ENCODE data around the gene ARSG. TPM values are rescaled to one million over a fixed set of nuclear protein-coding genes. Genes with fewer than 3 reads are reported as not detected.
A peak's percentile ranks its signal among the peaks of the same experiment; 100 is the strongest.

The ARSG gene
- total and polyA plus RNA-seq, 2 of the 4 experiments (the other 2 are of a cell fraction), result 2.9 to 3.0 TPM

DNA sequence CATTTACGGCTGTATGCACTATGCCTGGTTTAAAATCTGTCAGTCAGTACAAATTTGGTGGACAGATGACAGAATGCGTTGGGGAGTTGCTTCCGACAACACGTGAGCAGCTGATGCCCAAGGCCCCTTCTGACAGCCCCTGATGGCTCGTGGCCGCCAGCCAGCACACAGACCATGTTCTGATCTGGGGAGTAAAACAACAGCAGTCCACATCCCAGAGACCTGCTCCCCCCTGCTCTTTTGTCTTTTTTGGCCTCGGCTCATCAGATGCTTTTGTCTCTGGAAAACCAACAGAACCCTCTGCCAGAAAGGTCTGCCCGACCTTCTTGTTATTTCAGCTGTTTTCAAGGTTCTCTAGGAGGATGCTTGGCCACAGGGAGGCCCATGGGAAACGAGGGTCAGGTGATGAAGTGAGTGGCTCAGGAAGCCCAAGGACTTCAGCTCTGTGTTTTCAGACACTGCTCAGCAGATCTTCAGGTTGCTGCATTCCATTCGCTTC lies 10.8 kb downstream of the ARSG start:
- no peak overlapping the region for H3K9ac ChIP-seq (ENCODE audit: low read depth, low read length)
- H2BK120ac ChIP-seq (ENCODE audit: low read depth, low read length), result no peak overlapping the region
- H3K9me3 ChIP-seq (ENCODE audit: control insufficient read depth, insufficient read depth, low read length), result no peaks in the 10 kb centered on the region; the same call in 1 of the 2 replicates
- no TSS peak for BruUV-seq (replicated peaks)
- no peak overlapping the region for H3K27ac ChIP-seq (ENCODE audit: insufficient read depth, low read length)
- no peak overlapping the region for H3K4ac ChIP-seq (ENCODE audit: low read depth, low read length)
- no peaks in the 10 kb centered on the region for H3K36me3 ChIP-seq (ENCODE audit: control insufficient read depth, insufficient read depth, low read length)
- no peak overlapping the region for H2BK15ac ChIP-seq (ENCODE audit: low read depth, low read length)
- no peak overlapping the region for H4K8ac ChIP-seq (ENCODE audit: low read depth in 2 of 2, low read length in 2 of 2)
- CTCF ChIA-PET, result interaction anchor here (0.6 kb wide), 1 partner anchor 242 kb away, joined by 3 read pairs; no protein-coding TSS in a partner anchor
- H3K4me2 ChIP-seq (ENCODE audit: low read depth, low read length), result no peak overlapping the region
- H3K27me3 ChIP-seq (ENCODE audit: control insufficient read depth, insufficient read depth, low read length), result no peaks in the 10 kb centered on the region
- no peak overlapping the region for H3K56ac ChIP-seq (ENCODE audit: extremely low read depth, insufficient read depth, low read length)
- H2BK20ac ChIP-seq (ENCODE audit: low read depth, low read length), result no peak overlapping the region
- no peak overlapping the region for H4K91ac ChIP-seq (ENCODE audit: insufficient read depth, low read depth, low read length)
- WGBS, 2 experiments (ENCODE audit: extremely low coverage in 2 of 2, insufficient read length in 1 of 2), result 78% methylated on average over 3 of the region's 10 CpGs; no CpG with 5 or more reads in 1 of the 2 experiments
- intact Hi-C loops (cut with micrococcal nuclease), result no loop called here
- H4K20me1 ChIP-seq (ENCODE audit: insufficient read depth, low read length), result no peaks in the 10 kb centered on the region
- H4K5ac ChIP-seq (ENCODE audit: low read depth, low read length), result no peak overlapping the region
- H3K23ac ChIP-seq (ENCODE audit: low read depth, low read length), result no peak overlapping the region
- no peak overlapping the region for H2AK5ac ChIP-seq (ENCODE audit: low read depth, low read length)
- H3K14ac ChIP-seq (replicated peaks; ENCODE audit: low read depth, low read length), result no peak overlapping the region
- ATAC-seq (ENCODE audit: low read depth) (peak; percentile 51), DNase-seq (peak; percentile 42)
- dilution Hi-C loops (cut with HindIII; ENCODE audit: low sequenced_read_pairs, unreplicated experiment), result no loop called here
- H2BK5ac ChIP-seq (ENCODE audit: low read depth, low read length, poor library complexity, severe bottlenecking), result no peak overlapping the region
- TF ChIP-seq RAD21 (IDR thresholded peaks at IDR 0.05; ENCODE audit: low read length) (no peak), BHLHE40 (IDR thresholded peaks at IDR 0.05; ENCODE audit: low read depth, low read length) (no peak), RCOR1 (IDR thresholded peaks at IDR 0.05; ENCODE audit: insufficient replicate concordance, low read length) (no peak), MXI1 (IDR thresholded peaks at IDR 0.05; ENCODE audit: borderline replicate concordance, low read depth, low read length) (no peak), NFE2L2 (IDR thresholded peaks at IDR 0.05; ENCODE audit: low read depth, low read length) (no peak), MAZ (IDR thresholded peaks at IDR 0.05; ENCODE audit: borderline replicate concordance, low read depth, low read length) (no peak), CEBPB (IDR thresholded peaks at IDR 0.05; ENCODE audit: low read depth, low read length) (no peak), POLR2A (IDR thresholded peaks at IDR 0.05; ENCODE audit: low read depth, low read length) (no peak), SMC3 (IDR thresholded peaks at IDR 0.05; ENCODE audit: low read depth, low read length) (no peak), CHD1 (IDR thresholded peaks at IDR 0.05; ENCODE audit: low read depth, low read length) (no peak), MAFK (IDR thresholded peaks at IDR 0.05; ENCODE audit: low read depth, low read length) (no peak), FOS (IDR thresholded peaks at IDR 0.05; ENCODE audit: low read depth, low read length) (no peak), RFX5 (IDR thresholded peaks at IDR 0.05; ENCODE audit: low read depth, low read length) (no peak)
- TF ChIP-seq, protein P1, sequence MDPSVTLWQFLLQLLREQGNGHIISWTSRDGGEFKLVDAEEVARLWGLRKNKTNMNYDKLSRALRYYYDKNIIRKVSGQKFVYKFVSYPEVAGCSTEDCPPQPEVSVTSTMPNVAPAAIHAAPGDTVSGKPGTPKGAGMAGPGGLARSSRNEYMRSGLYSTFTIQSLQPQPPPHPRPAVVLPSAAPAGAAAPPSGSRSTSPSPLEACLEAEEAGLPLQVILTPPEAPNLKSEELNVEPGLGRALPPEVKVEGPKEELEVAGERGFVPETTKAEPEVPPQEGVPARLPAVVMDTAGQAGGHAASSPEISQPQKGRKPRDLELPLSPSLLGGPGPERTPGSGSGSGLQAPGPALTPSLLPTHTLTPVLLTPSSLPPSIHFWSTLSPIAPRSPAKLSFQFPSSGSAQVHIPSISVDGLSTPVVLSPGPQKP (IDR thresholded peaks at IDR 0.05; ENCODE audit: borderline replicate concordance, low read depth, low read length), result no peak
- TF ChIP-seq, protein P2, sequence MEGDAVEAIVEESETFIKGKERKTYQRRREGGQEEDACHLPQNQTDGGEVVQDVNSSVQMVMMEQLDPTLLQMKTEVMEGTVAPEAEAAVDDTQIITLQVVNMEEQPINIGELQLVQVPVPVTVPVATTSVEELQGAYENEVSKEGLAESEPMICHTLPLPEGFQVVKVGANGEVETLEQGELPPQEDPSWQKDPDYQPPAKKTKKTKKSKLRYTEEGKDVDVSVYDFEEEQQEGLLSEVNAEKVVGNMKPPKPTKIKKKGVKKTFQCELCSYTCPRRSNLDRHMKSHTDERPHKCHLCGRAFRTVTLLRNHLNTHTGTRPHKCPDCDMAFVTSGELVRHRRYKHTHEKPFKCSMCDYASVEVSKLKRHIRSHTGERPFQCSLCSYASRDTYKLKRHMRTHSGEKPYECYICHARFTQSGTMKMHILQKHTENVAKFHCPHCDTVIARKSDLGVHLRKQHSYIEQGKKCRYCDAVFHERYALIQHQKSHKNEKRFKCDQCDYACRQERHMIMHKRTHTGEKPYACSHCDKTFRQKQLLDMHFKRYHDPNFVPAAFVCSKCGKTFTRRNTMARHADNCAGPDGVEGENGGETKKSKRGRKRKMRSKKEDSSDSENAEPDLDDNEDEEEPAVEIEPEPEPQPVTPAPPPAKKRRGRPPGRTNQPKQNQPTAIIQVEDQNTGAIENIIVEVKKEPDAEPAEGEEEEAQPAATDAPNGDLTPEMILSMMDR (conservative IDR thresholded peaks at IDR 0.05; ENCODE audit: low read depth, low read length), result no peak
- TF ChIP-seq, protein P3, sequence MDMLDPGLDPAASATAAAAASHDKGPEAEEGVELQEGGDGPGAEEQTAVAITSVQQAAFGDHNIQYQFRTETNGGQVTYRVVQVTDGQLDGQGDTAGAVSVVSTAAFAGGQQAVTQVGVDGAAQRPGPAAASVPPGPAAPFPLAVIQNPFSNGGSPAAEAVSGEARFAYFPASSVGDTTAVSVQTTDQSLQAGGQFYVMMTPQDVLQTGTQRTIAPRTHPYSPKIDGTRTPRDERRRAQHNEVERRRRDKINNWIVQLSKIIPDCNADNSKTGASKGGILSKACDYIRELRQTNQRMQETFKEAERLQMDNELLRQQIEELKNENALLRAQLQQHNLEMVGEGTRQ (IDR thresholded peaks at IDR 0.05; ENCODE audit: low read depth, low read length), result no peak
- H3K9me1 ChIP-seq (ENCODE audit: insufficient read depth, low read length), result no peaks in the 10 kb centered on the region
- no peak overlapping the region for H3K4me3 ChIP-seq (ENCODE audit: insufficient read depth, low read depth, low read length)
- peak overlapping the region; percentile 40 for H2AFZ ChIP-seq (replicated peaks; ENCODE audit: low read length, poor library complexity)
- H2AK9ac ChIP-seq (replicated peaks; ENCODE audit: low read depth, low read length, poor library complexity), result no peak overlapping the region
- in situ Hi-C loops (cut with MboI; ENCODE audit: low sequenced_read_pairs), result no loop called here
- no peaks in the 10 kb centered on the region for H3K79me1 ChIP-seq (ENCODE audit: low read depth in 1 of 2, low read length in 2 of 2)
- H3K18ac ChIP-seq (ENCODE audit: low read depth, low read length), result no peak overlapping the region
- POLR2A ChIA-PET (ENCODE audit: unreplicated experiment), result no interaction called here
- peaks cover 3% of the 10 kb centered on the region for H3K4me1 ChIP-seq (ENCODE audit: control insufficient read depth, insufficient read depth, low read length)

Data from IMR-90 (cell line).